Thyroid gland (tissue), 4 donors: ENCODE data around the gene BCL11B. TPM values are rescaled to one million over a fixed set of nuclear protein-coding genes. Genes with fewer than 3 reads are reported as not detected.

Experiments
- DNase-seq, 2 donors: peaks; one replicate each; pipeline ENCODE4 v3.0.0-alpha.2; 2019
- H3K27ac ChIP-seq, 3 donors: fragments of 200-600 bp; sonication (generic); 1 replicate in 2 of 3; 2 replicates in 1 of 3; pipeline ENCODE4 v1.5.1; 2016 to 2019; ENCODE audit warnings: mild to moderate bottlenecking in 1 of 3, moderate library complexity in 1 of 3
- H3K27me3 ChIP-seq: fragments of 200-600 bp; sonication (generic); one replicate; pipeline ENCODE4 v1.5.1; 2019
- H3K36me3 ChIP-seq, 2 donors: fragments of 200-600 bp; sonication (generic); one replicate each; pipeline ENCODE4 v1.5.1; 2016 to 2019
- H3K4me1 ChIP-seq, 2 donors: fragments of 200-600 bp; sonication (generic); one replicate each; pipeline ENCODE4 v1.5.1; 2017 to 2019
- H3K4me3 ChIP-seq, 3 donors: fragments of 200-600 bp; sonication (generic); replicated peaks in 1 of 3; 1 replicate in 2 of 3; 2 replicates in 1 of 3; pipeline ENCODE4 v1.5.1; 2016; ENCODE audit warnings: mild to moderate bottlenecking in 1 of 3
- H3K9me3 ChIP-seq: fragments of 200-600 bp; sonication (generic); one replicate; pipeline ENCODE4 v1.5.1; 2017
- POLR2A ChIP-seq, 2 donors: fragments of 450-650 bp; IDR thresholded peaks; one replicate each; pipeline ENCODE4 v1.6.1; 2017; ENCODE audit warnings: antibody characterized with exemption in 2 of 2, mild to moderate bottlenecking in 2 of 2, moderate library complexity in 1 of 2
- WGBS, 2 donors: methylation state at CpG; one replicate each; pipeline ENCODE4 v1.1.5; 2017; 5-methylcytosine and 5-hydroxymethylcytosine counted together
- intact Hi-C: fragments of 100-400 bp; cut with DNase I; formaldehyde crosslinking; loops from one replicate; pipeline ENCODE4 v1.15.1; 2023
- total RNA-seq, 4 donors: library from RNA; depleted of rRNA; stranded (reverse); fragments of >200 nt; gene quantifications; one replicate each; pipeline ENCODE4 v1.2.3, GENCODE V29; 2016
- TF ChIP-seq, protein P1 (sequence below), 6 experiments: fragments of 200-600 bp in 3 of 6; fragments of 450-650 bp in 3 of 6; sonication (generic) in 3 of 6; IDR thresholded peaks; one replicate each; pipeline ENCODE4 v1.5.1; 2016 to 2019; ENCODE audit warnings: antibody characterized with exemption in 6 of 6, mild to moderate bottlenecking in 2 of 6, inconsistent platforms in 1 of 6, moderate library complexity in 1 of 6

The BCL11B gene
- total RNA-seq, 4 donors from 2014 or later = 0.81 to 4.3 (median 2.3) TPM

- Histone ChIP-seq H3K27me3 (no peaks in the 10 kb centered on the region), H3K4me3 (no peak overlapping the region), H3K36me3 (no peaks in the 10 kb centered on the region), H3K9me3 (no peaks in the 10 kb centered on the region), H3K4me1 (peaks cover 0 to 14% of the 10 kb centered on the region in 2 donors), H3K27ac (no peak overlapping the region)
- DNase-seq = no peak
- 87 to 91% methylated on average over 17 of the region's 17 CpGs for WGBS, 2 donors
- intact Hi-C loops = no loop called here
- no peak for TF ChIP-seq POLR2A (IDR thresholded peaks at IDR 0.05)
- TF ChIP-seq, protein P1, sequence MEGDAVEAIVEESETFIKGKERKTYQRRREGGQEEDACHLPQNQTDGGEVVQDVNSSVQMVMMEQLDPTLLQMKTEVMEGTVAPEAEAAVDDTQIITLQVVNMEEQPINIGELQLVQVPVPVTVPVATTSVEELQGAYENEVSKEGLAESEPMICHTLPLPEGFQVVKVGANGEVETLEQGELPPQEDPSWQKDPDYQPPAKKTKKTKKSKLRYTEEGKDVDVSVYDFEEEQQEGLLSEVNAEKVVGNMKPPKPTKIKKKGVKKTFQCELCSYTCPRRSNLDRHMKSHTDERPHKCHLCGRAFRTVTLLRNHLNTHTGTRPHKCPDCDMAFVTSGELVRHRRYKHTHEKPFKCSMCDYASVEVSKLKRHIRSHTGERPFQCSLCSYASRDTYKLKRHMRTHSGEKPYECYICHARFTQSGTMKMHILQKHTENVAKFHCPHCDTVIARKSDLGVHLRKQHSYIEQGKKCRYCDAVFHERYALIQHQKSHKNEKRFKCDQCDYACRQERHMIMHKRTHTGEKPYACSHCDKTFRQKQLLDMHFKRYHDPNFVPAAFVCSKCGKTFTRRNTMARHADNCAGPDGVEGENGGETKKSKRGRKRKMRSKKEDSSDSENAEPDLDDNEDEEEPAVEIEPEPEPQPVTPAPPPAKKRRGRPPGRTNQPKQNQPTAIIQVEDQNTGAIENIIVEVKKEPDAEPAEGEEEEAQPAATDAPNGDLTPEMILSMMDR (IDR thresholded peaks at IDR 0.05) = no peak
Measured at GRCh38 chr14:99120526-99121318, 151.3 kb downstream of the BCL11B start.

- H3K27me3 ChIP-seq = no peaks in the 10 kb centered on the region
- DNase-seq = no peak
- TF ChIP-seq POLR2A (IDR thresholded peaks at IDR 0.05) = no peak
- TF ChIP-seq, protein P1 (IDR thresholded peaks at IDR 0.05) = no peak
- intact Hi-C loops = no loop called here
- no peaks in the 10 kb centered on the region for H3K9me3 ChIP-seq
- H3K4me1 ChIP-seq = peaks cover 0 to 7% of the 10 kb centered on the region in 2 donors
- no peaks in the 10 kb centered on the region for H3K36me3 ChIP-seq
- no peak overlapping the region for H3K27ac ChIP-seq
- H3K4me3 ChIP-seq = no peak overlapping the region
- 78 to 86% methylated on average over 18 of the region's 18 CpGs for WGBS, 2 donors
Measured at GRCh38 chr14:99119554-99120525, 152.2 kb downstream of the BCL11B start.

Other genes starting within 250 kb of the BCL11B start
- gene SETD3, start 208.7 kb upstream of the BCL11B start, total RNA-seq = 100 to 1,000 TPM; 119 to 141 (median 130) TPM
- gene CCNK, start 209.2 kb upstream of the BCL11B start, total RNA-seq = 10 to 100 TPM; 14.4 to 36.9 (median 24.4) TPM